NT2/D1 (cell line): ENCODE measurements around the gene ERBB4.

Experiments used
- SUZ12 ChIP-seq: IDR thresholded peaks from 2 replicates; pipeline ENCODE4 v1.6.1; 2011; ENCODE audit not compliant: insufficient read length, insufficient read depth; ENCODE audit errors: extremely low read depth
- ZNF274 ChIP-seq: IDR thresholded peaks from 2 replicates; pipeline ENCODE4 v1.6.1; 2011; ENCODE audit warnings: mild to moderate bottlenecking, low read depth, low read length

- TF ChIP-seq ZNF274 (no peak), SUZ12 (no peak)
Measured at GRCh38 chr2:212480447-212480846, 58.2 kb downstream of the ERBB4 start.
